ENCODE results near the gene CDH15.

DNA sequence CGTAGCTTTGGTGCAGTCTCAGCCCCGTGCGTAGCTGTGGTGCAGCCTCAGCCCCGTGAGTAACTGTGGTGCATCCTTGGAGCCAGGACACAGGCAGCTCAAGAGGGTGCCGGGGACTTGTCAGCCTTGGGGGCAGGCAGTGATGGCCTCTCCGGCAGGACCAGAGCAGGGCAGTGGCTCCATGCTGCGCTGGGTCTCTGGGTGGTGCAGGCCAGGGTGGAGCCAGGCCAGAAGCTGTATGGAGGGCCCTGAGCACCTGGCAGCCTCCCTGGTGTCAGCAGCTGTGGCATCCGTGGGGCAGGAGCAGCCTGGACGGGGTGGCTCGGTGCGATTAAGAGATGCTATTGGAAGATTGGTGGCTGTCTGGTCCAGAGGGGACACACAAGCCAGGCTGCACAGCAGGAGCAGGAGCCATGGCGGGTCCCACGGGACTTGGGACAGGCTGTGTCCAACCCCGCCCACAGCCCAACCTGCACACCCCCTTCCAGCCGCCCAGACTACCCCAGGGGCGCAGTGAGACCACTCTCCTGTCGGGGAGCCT is 28.3 kb upstream of the CDH15 start:
- TF ChIP-seq, protein P1, sequence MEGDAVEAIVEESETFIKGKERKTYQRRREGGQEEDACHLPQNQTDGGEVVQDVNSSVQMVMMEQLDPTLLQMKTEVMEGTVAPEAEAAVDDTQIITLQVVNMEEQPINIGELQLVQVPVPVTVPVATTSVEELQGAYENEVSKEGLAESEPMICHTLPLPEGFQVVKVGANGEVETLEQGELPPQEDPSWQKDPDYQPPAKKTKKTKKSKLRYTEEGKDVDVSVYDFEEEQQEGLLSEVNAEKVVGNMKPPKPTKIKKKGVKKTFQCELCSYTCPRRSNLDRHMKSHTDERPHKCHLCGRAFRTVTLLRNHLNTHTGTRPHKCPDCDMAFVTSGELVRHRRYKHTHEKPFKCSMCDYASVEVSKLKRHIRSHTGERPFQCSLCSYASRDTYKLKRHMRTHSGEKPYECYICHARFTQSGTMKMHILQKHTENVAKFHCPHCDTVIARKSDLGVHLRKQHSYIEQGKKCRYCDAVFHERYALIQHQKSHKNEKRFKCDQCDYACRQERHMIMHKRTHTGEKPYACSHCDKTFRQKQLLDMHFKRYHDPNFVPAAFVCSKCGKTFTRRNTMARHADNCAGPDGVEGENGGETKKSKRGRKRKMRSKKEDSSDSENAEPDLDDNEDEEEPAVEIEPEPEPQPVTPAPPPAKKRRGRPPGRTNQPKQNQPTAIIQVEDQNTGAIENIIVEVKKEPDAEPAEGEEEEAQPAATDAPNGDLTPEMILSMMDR (IDR thresholded peaks at IDR 0.05; ENCODE audit: insufficient read depth, low read depth, low read length): no peak
- TF ChIP-seq EZH2 (IDR thresholded peaks at IDR 0.05; ENCODE audit: insufficient read depth, low read length): no peak

Measured in astrocyte (in vitro differentiated cells and primary cell).